MM.1S (cell line): Measurements from ENCODE around the gene TADA2A.

Source experiments
- DNase-seq: peaks from one replicate; pipeline ENCODE4 v3.0.0-alpha.2; 2015
- H2AFZ ChIP-seq: fragments of 300-600 bp; sonication (generic); 2 replicates; pipeline ENCODE4 v1.6.0; 2016; ENCODE audit warnings: antibody characterized with exemption, low read length
- H3F3A ChIP-seq: fragments of 300-600 bp; sonication (generic); 2 replicates; pipeline ENCODE4 v1.6.1; 2016; ENCODE audit warnings: mild to moderate bottlenecking, antibody characterized with exemption, low read length, moderate library complexity, mixed read lengths; ENCODE audit not compliant: insufficient read depth
- H3K27ac ChIP-seq: fragments of 300-600 bp; sonication (generic); 2 replicates; pipeline ENCODE4 v1.5.1; 2016; ENCODE audit warnings: mild to moderate bottlenecking, low read length
- H3K27me3 ChIP-seq: fragments of 300-600 bp; sonication (generic); replicated peaks from 2 replicates; pipeline ENCODE4 v1.6.0; 2016; ENCODE audit warnings: low read length; ENCODE audit not compliant: insufficient read depth
- H3K36me3 ChIP-seq: fragments of 300-600 bp; sonication (generic); replicated peaks from 2 replicates; pipeline ENCODE4 v1.6.1; 2016; ENCODE audit warnings: mild to moderate bottlenecking, low read length, mixed read lengths; ENCODE audit not compliant: insufficient read depth
- H3K4me1 ChIP-seq: fragments of 300-600 bp; sonication (generic); 2 replicates; pipeline ENCODE4 v1.6.1; 2016; ENCODE audit warnings: low read length, mixed read lengths
- H3K4me2 ChIP-seq: fragments of 300-600 bp; sonication (generic); 2 replicates; pipeline ENCODE4 v1.6.0; 2016; ENCODE audit warnings: low read depth, low read length
- H3K4me3 ChIP-seq: fragments of 300-600 bp; sonication (generic); 2 replicates; pipeline ENCODE4 v1.5.1; 2016; ENCODE audit warnings: low read length, mixed read lengths
- H3K79me2 ChIP-seq: fragments of 300-600 bp; sonication (generic); 2 replicates; pipeline ENCODE4 v1.6.1; 2016; ENCODE audit warnings: mixed run types, low read length, mixed read lengths
- H3K9ac ChIP-seq: fragments of 300-600 bp; sonication (generic); 2 replicates; pipeline ENCODE4 v1.6.1; 2016; ENCODE audit warnings: low read length, mixed read lengths
- H3K9me2 ChIP-seq: fragments of 300-600 bp; sonication (generic); replicated peaks from 2 replicates; pipeline ENCODE4 v1.6.1; 2016; ENCODE audit warnings: mild to moderate bottlenecking, low read length, mixed read lengths; ENCODE audit not compliant: insufficient read depth
- H3K9me3 ChIP-seq: fragments of 300-600 bp; sonication (generic); replicated peaks from 2 replicates; pipeline ENCODE4 v1.6.1; 2016; ENCODE audit warnings: mild to moderate bottlenecking, low read length, mixed read lengths; ENCODE audit not compliant: insufficient read depth
- H4K20me1 ChIP-seq: fragments of 300-600 bp; sonication (generic); 2 replicates; pipeline ENCODE4 v1.6.1; 2016; ENCODE audit warnings: mild to moderate bottlenecking, low read length, moderate library complexity, mixed read lengths; ENCODE audit not compliant: insufficient read depth
- CTCF ChIP-seq: fragments of 300-600 bp; sonication (generic); IDR thresholded peaks from 2 replicates; pipeline ENCODE4 v1.5.1; 2016; ENCODE audit warnings: antibody characterized with exemption, low read length, mixed read lengths
- EZH2 ChIP-seq: fragments of 300-600 bp; sonication (generic); optimal IDR thresholded peaks from 2 replicates; pipeline ENCODE3; 2017; ENCODE audit warnings: low read depth, mild to moderate bottlenecking, antibody characterized with exemption, low read length, mixed read lengths
- EZH2phosphoT487 ChIP-seq: fragments of 300-600 bp; sonication (generic); IDR thresholded peaks from 2 replicates; pipeline ENCODE4 v1.6.1; 2018; ENCODE audit warnings: antibody characterized with exemption, low read length

TADA2A gene

GRCh38 chr17:37517881-37518280, 111.2 kb downstream of the TADA2A start:
- no peak overlapping the region for H3K9ac ChIP-seq
- H3K4me2 ChIP-seq = no peak overlapping the region
- DNase-seq = no peak
- no peak overlapping the region for H2AFZ ChIP-seq
- no peaks in the 10 kb centered on the region for H4K20me1 ChIP-seq
- peaks cover 4% of the 10 kb centered on the region for H3K36me3 ChIP-seq
- H3K4me3 ChIP-seq = no peak overlapping the region
- H3K79me2 ChIP-seq = no peaks in the 10 kb centered on the region
- no peak overlapping the region for H3K27ac ChIP-seq
- H3K9me3 ChIP-seq = no peaks in the 10 kb centered on the region
- TF ChIP-seq CTCF = no peak
- no peak for TF ChIP-seq EZH2phosphoT487
- no peak for TF ChIP-seq EZH2
- H3K27me3 ChIP-seq = no peaks in the 10 kb centered on the region
- H3K4me1 ChIP-seq = no peaks in the 10 kb centered on the region
- no peaks in the 10 kb centered on the region; the same call in 1 of the 2 replicates for H3F3A ChIP-seq
- H3K9me2 ChIP-seq = no peaks in the 10 kb centered on the region

GRCh38 chr17:37518826-37519225, 112.1 kb downstream of the TADA2A start:
- peaks cover 4% of the 10 kb centered on the region for H3K36me3 ChIP-seq
- no peak overlapping the region for H2AFZ ChIP-seq
- no peak overlapping the region for H3K9ac ChIP-seq
- no peaks in the 10 kb centered on the region; the same call in 1 of the 2 replicates for H3F3A ChIP-seq
- H3K79me2 ChIP-seq = no peaks in the 10 kb centered on the region
- H3K27ac ChIP-seq = no peak overlapping the region
- no peaks in the 10 kb centered on the region for H3K9me2 ChIP-seq
- TF ChIP-seq EZH2 (no peak), EZH2phosphoT487 (no peak), CTCF (no peak)
- no peaks in the 10 kb centered on the region for H3K27me3 ChIP-seq
- no peaks in the 10 kb centered on the region for H3K4me1 ChIP-seq
- H3K4me2 ChIP-seq = no peak overlapping the region
- no peak for DNase-seq
- H3K9me3 ChIP-seq = no peaks in the 10 kb centered on the region
- H4K20me1 ChIP-seq = no peaks in the 10 kb centered on the region
- no peak overlapping the region for H3K4me3 ChIP-seq

- H3K4me2 ChIP-seq = no peak overlapping the region
- TF ChIP-seq EZH2 = no peak
- TF ChIP-seq CTCF = no peak
- TF ChIP-seq EZH2phosphoT487 = no peak
- no peaks in the 10 kb centered on the region; the same call in 1 of the 2 replicates for H3F3A ChIP-seq
- H4K20me1 ChIP-seq = no peaks in the 10 kb centered on the region
- no peaks in the 10 kb centered on the region for H3K9me3 ChIP-seq
- H3K4me1 ChIP-seq = no peaks in the 10 kb centered on the region
- no peak overlapping the region for H3K4me3 ChIP-seq
- H3K79me2 ChIP-seq = no peaks in the 10 kb centered on the region
- DNase-seq = no peak
- H3K9me2 ChIP-seq = no peaks in the 10 kb centered on the region
- no peak overlapping the region for H3K9ac ChIP-seq
- H3K27me3 ChIP-seq = no peaks in the 10 kb centered on the region
- no peak overlapping the region for H2AFZ ChIP-seq
- peaks cover 4% of the 10 kb centered on the region for H3K36me3 ChIP-seq
- H3K27ac ChIP-seq = no peak overlapping the region
These were observed 112.7 kb downstream of the TADA2A start for GRCh38 chr17:37519251-37519985.
